K562 (cell line): ENCODE measurements around the gene EZH1. TPM values are rescaled to one million over a fixed set of nuclear protein-coding genes. Genes with fewer than 3 reads are reported as not detected.

Experiments used
- EGR1 ChIP-seq: fragments of 450-650 bp; conservative IDR thresholded peaks from 2 replicates; pipeline ENCODE4 v1.6.1; 2017; ENCODE audit warnings: mild to moderate bottlenecking
- FOSL1 ChIP-seq: fragments of 200-800 bp; sonication (Bioruptor generic); conservative IDR thresholded peaks from 2 replicates; pipeline ENCODE4 v1.6.1; 2016; ENCODE audit warnings: missing genetic modification characterization, missing compliant biosample characterization
- FOXA3 ChIP-seq, 2 experiments: fragments of 450-650 bp in 1 of 2; sonication (generic) in 1 of 2; formaldehyde crosslinking; IDR thresholded peaks in 1 of 2; conservative IDR thresholded peaks in 1 of 2; 2 replicates each; pipeline versions ENCODE4 v1.4.0 to v1.8.0; 2020 to 2022; ENCODE audit warnings: mild to moderate bottlenecking in 2 of 2, missing genetic modification reagents in 1 of 2
- HDGF ChIP-seq: fragments of 450-650 bp; IDR thresholded peaks from 2 replicates; pipeline ENCODE4 v1.6.1; 2016
- KDM4B ChIP-seq, 2 experiments: fragments of 450-650 bp in 1 of 2; sonication (generic) in 1 of 2; IDR thresholded peaks; 2 replicates each; pipeline ENCODE4 v1.6.1; 2016 to 2017; ENCODE audit warnings: borderline replicate concordance in 2 of 2, antibody characterized with exemption in 1 of 2, low read depth in 1 of 2, mild to moderate bottlenecking in 1 of 2
- MBD2 ChIP-seq: sonication (generic); IDR thresholded peaks from 2 replicates; pipeline ENCODE4 v1.6.1; 2016; ENCODE audit warnings: low read depth, borderline replicate concordance
- MCM5 ChIP-seq: fragments of 450-650 bp; IDR thresholded peaks from 2 replicates; pipeline ENCODE4 v1.6.1; 2016; ENCODE audit warnings: low read depth
- MEF2A ChIP-seq: IDR thresholded peaks from 2 replicates; pipeline ENCODE4 v1.6.1; 2011; ENCODE audit warnings: low read depth, mild to moderate bottlenecking, low read length, moderate library complexity; ENCODE audit not compliant: control insufficient read depth
- MTA1 ChIP-seq: fragments of 450-650 bp; IDR thresholded peaks from 2 replicates; pipeline ENCODE4 v1.6.1; 2017; ENCODE audit warnings: borderline replicate concordance
- MYNN ChIP-seq, 2 experiments: sonication (generic); formaldehyde crosslinking in 1 of 2; IDR thresholded peaks; 2 replicates each; pipeline versions ENCODE4 v1.5.0 to v1.6.1; 2016 to 2020; ENCODE audit warnings: antibody characterized with exemption in 1 of 2, missing genetic modification reagents in 1 of 2
- NCOA6 ChIP-seq: fragments of 450-650 bp; IDR thresholded peaks from 2 replicates; pipeline ENCODE4 v1.6.1; 2017; ENCODE audit warnings: mild to moderate bottlenecking
- SMARCB1 ChIP-seq: IDR thresholded peaks from 2 replicates; pipeline ENCODE4 v1.6.1; 2011; ENCODE audit warnings: improper control_type of control experiment, low read depth; ENCODE audit not compliant: insufficient read length
- SRSF1 ChIP-seq: fragments of 200-400 bp; formaldehyde crosslinking; IDR thresholded peaks from 2 replicates; pipeline ENCODE4 v1.6.1; 2017; ENCODE audit warnings: mild to moderate bottlenecking, low read depth, low read length, moderate library complexity
- TRIM24 ChIP-seq, 2 experiments: fragments of 450-650 bp; IDR thresholded peaks; 2 replicates each; pipeline ENCODE4 v1.6.1; 2016
- ZNF431 ChIP-seq: sonication (generic); formaldehyde crosslinking; IDR thresholded peaks from 2 replicates; pipeline ENCODE4 v1.8.0; 2022; ENCODE audit warnings: mild to moderate bottlenecking, missing genetic modification reagents
- ZNF589 ChIP-seq: fragments of 200-800 bp; sonication (Bioruptor generic); IDR thresholded peaks from 2 replicates; pipeline ENCODE4 v1.6.1; 2016; ENCODE audit warnings: low read depth, missing genetic modification characterization, missing compliant biosample characterization
- ZNF780A ChIP-seq: fragments of 250-450 bp; sonication (Bioruptor Pico); IDR thresholded peaks from 2 replicates; pipeline ENCODE4 v1.5.0; 2021; ENCODE audit warnings: mild to moderate bottlenecking
- polyA plus RNA-seq, 8 experiments: library from polyadenylated mRNA; depleted of rRNA in 4 of 8; stranded (reverse) in 5 of 8; unstranded in 3 of 8; fragments of >200 nt; fragmentation: Nextera tagmentation in 2 of 8; fragmentation: Illumina TruSeq in 1 of 8; extraction: Ambion mirVana in 2 of 8; extraction: Trizol in 1 of 8; gene quantifications; 2 replicates each; pipeline versions ENCODE4 v1.2.1 to v1.2.3, GENCODE V29; 2011 to 2014; ENCODE audit warnings: inconsistent platforms in 1 of 8, missing spikeins in 1 of 8
- total RNA-seq, 7 experiments: library from RNA; depleted of rRNA in 6 of 7; stranded (reverse); fragments of >200 nt in 6 of 7; fragmentation: Illumina TruSeq in 2 of 7; extraction: Trizol in 2 of 7; gene quantifications; 2 replicates each; pipeline versions ENCODE4 v1.2.1 to v1.2.3, GENCODE V29; 2011 to 2021; ENCODE audit warnings: low replicate concordance in 1 of 7
- TF ChIP-seq, protein P1 (sequence below): fragments of 450-650 bp; IDR thresholded peaks from 2 replicates; pipeline ENCODE4 v1.6.1; 2016; ENCODE audit warnings: mild to moderate bottlenecking
- TF ChIP-seq, protein P2 (sequence below): fragments of 450-650 bp; IDR thresholded peaks from 2 replicates; pipeline ENCODE4 v1.7.1; 2018; ENCODE audit warnings: mild to moderate bottlenecking, low read depth; ENCODE audit not compliant: partially characterized antibody
- TF ChIP-seq, protein P3 (sequence below): fragments of 250-450 bp; sonication (Bioruptor Pico); IDR thresholded peaks from 2 replicates; pipeline ENCODE4 v1.5.0; 2021; ENCODE audit warnings: mild to moderate bottlenecking, moderate library complexity

Gene EZH1
- total and polyA plus RNA-seq, 9 of the 15 experiments (the other 6 are each of a cell fraction or from before 2014, with no cell fraction given) = 8.6 to 40.8 (median 22.9) TPM

DNA sequence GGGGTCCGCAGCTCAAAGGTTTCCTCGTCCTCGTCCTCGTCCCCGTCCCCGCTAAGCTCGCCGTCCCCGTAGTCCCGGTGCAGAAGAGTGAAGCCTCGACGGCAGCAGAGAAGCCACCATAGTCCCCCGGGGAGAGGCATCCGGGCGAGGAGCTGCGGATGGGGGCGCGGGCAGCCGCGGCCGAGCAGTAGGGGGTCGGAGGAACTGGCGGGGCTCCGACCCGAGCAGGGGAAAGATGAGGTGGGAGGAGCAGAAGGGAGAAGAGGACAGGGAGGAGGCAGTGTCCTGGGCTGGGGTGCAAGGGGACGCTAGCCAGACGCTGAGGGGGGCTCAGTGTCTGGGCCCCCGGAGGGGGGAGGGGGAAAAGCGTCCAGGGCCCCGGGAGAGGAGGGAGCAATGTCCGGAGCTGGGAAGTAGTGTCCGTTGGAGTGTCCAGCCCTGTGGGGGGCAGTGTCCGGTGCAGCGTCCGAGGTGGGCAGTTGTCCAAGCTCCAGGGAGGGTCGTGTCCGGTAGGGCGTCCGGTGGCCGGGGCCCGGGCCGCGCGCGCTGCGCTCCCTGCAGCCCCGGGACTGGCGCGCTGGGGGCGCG, 68.3 kb downstream of the EZH1 start, which contains the start of gene PLEKHH3 (continued):
- TF ChIP-seq, protein P1, sequence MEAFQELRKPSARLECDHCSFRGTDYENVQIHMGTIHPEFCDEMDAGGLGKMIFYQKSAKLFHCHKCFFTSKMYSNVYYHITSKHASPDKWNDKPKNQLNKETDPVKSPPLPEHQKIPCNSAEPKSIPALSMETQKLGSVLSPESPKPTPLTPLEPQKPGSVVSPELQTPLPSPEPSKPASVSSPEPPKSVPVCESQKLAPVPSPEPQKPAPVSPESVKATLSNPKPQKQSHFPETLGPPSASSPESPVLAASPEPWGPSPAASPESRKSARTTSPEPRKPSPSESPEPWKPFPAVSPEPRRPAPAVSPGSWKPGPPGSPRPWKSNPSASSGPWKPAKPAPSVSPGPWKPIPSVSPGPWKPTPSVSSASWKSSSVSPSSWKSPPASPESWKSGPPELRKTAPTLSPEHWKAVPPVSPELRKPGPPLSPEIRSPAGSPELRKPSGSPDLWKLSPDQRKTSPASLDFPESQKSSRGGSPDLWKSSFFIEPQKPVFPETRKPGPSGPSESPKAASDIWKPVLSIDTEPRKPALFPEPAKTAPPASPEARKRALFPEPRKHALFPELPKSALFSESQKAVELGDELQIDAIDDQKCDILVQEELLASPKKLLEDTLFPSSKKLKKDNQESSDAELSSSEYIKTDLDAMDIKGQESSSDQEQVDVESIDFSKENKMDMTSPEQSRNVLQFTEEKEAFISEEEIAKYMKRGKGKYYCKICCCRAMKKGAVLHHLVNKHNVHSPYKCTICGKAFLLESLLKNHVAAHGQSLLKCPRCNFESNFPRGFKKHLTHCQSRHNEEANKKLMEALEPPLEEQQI = no peak
- TF ChIP-seq TRIM24 (IDR thresholded peaks at IDR 0.05) (no peak), SRSF1 (no peak), MTA1 (no peak), NCOA6 (0 out of 2 replicates have a peak, but pooled peaks have one; percentile 38), ZNF431 (CRISPR knock-in tag) (no peak), FOXA3 (CRISPR knock-in tag; conservative IDR thresholded peaks at IDR 0.05 in 1 of 2, IDR thresholded peaks at IDR 0.05 in 1 of 2) (no peak), HDGF (no peak), MYNN (IDR thresholded peaks at IDR 0.05) (no peak), MYNN (CRISPR knock-in tag; IDR thresholded peaks at IDR 0.05) (no peak), MCM5 (no peak), EGR1 (0 out of 2 replicates have a peak, but pooled peaks have one; percentile 3), ZNF780A (CRISPR knock-in tag) (no peak), ZNF589 (CRISPR knock-in tag) (no peak), KDM4B (IDR thresholded peaks at IDR 0.05; ENCODE audit: borderline replicate concordance in 2 of 2, low read depth in 1 of 2) (peak in 1 of 2 experiments; percentile 26; a peak in 1 of 4 replicates), FOSL1 (tag) (no peak), MBD2 (no peak), MEF2A (no peak), SMARCB1 (no peak)
- TF ChIP-seq, protein P2, sequence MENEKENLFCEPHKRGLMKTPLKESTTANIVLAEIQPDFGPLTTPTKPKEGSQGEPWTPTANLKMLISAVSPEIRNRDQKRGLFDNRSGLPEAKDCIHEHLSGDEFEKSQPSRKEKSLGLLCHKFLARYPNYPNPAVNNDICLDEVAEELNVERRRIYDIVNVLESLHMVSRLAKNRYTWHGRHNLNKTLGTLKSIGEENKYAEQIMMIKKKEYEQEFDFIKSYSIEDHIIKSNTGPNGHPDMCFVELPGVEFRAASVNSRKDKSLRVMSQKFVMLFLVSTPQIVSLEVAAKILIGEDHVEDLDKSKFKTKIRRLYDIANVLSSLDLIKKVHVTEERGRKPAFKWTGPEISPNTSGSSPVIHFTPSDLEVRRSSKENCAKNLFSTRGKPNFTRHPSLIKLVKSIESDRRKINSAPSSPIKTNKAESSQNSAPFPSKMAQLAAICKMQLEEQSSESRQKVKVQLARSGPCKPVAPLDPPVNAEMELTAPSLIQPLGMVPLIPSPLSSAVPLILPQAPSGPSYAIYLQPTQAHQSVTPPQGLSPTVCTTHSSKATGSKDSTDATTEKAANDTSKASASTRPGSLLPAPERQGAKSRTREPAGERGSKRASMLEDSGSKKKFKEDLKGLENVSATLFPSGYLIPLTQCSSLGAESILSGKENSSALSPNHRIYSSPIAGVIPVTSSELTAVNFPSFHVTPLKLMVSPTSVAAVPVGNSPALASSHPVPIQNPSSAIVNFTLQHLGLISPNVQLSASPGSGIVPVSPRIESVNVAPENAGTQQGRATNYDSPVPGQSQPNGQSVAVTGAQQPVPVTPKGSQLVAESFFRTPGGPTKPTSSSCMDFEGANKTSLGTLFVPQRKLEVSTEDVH = no peak
- TF ChIP-seq, protein P3, sequence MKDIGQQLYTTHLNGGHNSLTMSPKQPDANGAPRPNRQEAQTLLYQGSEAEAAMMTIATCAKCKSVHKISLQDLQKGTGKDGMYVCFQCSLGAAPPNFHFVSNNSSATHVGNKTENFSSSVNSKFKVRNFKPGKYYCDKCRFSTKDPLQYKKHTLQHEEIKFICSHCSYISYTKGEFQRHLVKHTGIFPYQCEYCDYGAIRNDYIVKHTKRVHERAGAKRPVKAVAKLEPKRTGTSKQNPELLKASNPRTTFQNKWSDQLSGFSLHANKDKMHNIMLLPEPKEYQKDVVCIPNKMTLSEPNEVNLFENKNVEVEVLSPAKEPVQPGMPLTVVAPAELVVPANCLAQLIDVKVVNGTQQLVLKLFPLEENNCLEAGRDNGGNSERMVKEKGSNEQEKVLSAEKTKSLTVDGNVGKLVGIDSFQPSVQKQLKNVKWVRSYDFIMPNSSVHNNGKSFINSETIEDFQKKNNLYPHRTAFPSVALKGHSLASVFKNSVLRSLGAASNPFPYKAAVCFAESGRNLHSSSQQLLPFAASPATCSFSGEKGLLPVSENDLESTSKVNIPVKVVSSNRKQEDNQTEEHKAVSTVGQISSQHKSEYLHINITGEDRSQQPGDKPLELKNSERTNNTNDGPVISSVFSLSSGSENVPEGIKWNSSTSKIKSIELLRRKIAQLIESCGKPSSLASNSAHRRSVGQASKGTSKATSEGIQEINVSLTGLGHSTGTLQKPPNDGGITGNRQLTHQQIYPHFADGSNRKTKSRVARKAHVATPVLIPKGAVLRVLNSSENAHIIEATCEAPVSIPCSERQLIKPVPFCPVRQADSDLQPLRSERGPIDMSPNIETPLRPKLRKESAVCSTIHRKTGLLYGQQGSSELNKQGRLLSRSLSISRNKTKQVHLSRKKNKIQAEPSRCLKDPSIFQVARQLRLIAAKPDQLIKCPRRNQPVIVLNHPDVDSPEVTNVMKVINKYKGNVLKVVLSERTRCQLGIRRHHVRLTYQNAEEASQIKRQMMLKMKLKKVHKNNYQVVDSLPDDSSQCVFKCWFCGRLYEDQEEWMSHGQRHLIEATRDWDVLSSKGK (CRISPR knock-in tag) = no peak
